ENCODE measurements around the gene EEF1B2.
A peak's percentile ranks its signal among the peaks of the same experiment; 100 is the strongest.
"Not testable (repeated sequence)": the region's sequence is repeated elsewhere in the genome, so short reads cannot be mapped to it uniquely, and the experiment has no call there.

EEF1B2 gene

GRCh38 chr2:206159346-206160124 is at the start of gene EEF1B2, which contains the start of gene NDUFS1:
TSS of gene EEF1B2 (plus strand) at chr2:206159895. CDS start at chr2:206159980, 85 bp downstream.
TSS of gene NDUFS1 (minus strand) at chr2:206159444. CDS start at chr2:206153678, 5,766 bp downstream.
- peak; percentile 99 for DNase-seq

DNA sequence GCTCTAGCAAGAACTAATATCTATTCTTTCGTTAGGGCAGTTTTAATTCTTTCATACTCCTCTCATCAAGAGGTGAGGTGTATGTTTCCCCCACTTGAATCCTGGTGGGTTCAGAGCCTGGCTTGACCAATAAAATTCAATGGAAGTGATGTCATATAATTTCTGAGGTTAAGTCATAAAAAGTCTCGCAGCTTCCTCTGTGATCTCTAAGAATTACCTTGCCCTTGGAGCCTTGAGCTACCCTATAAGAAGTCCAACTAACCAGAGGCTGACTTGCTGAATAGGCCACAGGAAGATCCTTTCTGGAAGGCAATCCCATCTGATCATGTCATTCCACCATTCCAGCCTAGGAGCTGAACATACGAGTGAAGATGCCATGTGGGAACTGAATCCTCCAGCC is 47.6 kb upstream of the EEF1B2 start:
- DNase-seq, result no peak

GRCh38 chr2:206112846-206113547 is 46.7 kb upstream of the EEF1B2 start:
- DNase-seq, result no peak

DNA sequence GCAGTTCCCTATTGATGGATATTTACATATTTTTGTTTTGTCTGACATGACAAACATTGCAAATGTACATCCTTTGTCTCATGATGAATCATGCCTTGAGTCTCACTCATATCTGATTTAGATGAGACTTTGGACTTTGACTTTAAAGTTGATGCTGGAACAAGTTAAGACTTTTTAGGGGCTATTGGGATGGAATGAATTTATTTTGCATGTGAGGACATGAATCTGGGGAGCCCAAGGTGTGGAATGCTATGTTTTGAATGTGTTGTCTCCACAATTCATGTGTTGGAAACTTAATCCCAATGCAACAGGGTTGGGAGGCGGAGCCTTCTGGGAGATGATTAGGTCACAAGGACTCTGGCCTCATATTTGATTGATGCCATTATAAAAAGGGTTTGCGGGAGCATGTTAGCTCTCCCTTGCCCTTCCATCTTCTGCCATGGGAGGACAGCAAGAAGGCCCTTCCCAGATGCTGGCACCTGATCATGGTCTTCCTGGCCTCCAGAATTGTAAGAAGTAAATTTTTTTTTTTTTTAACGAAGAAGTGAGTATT is 44.6 kb upstream of the EEF1B2 start:
- no peak for DNase-seq

- DNase-seq, result no peak
Observed at GRCh38 chr2:206116278-206116677, 43.4 kb upstream of the EEF1B2 start.

DNA sequence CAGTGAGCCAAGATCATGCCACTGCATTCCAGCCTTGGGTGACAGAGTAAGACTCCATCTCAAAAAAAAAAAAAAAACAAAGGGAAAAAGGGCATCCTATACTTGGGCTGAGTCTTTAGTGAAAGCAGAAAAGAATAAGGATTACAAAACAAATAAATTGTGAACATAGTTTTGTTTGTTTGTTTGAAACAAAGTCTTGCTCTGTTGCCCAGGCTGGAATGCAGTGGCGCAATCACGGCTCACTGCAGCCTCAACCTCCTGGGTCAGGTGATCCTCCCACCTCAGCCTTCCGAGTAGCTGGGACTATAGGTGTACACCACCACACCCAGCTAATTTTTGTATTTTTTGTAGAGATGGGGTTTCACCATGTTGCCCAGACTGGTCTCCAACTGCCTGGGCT is 37.1 kb upstream of the EEF1B2 start:
- not testable (repeated sequence) for DNase-seq

GRCh38 chr2:206125901-206126300 is 33.8 kb upstream of the EEF1B2 start:
- no peak for DNase-seq

GRCh38 chr2:206127656-206128055 is 32.0 kb upstream of the EEF1B2 start:
- no peak for DNase-seq

DNA sequence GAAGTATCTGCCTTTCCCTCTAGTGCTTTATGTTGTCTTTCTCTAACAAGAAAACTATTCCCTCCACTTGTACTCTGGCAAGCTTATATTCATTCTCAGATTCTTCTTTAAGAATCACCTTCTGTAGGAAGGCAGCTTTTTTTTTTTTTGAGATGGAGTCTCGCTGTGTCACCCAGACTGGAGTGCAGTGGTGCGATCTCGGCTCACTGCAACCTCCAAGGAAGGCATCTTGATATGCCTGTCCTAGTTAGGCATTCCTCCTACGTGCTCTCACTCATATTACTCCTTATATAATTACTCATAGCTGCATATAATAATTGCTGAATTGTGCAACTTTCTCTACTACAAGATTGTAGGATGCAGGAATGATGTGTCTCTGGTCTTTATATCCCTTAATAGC is 16.2 kb upstream of the EEF1B2 start:
- no peak for DNase-seq

DNA sequence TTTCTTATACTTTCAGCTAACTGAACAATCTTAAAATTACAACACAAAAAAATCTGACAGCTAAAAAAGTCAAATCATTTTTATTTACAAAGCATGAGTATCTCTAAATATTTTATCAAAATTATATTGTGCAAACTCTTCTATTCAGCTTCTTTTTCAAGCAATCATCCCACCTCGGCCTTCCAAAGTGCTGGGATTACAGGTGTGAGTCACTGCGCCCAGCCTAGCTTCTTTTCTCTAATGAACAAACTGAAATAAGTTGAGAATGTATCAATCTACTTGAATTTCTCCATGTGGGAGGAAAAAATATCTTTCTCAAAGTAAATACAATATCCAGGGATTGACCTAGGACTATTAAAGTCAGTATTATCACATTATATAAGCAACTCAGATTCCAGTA is 15.3 kb upstream of the EEF1B2 start:
- no peak for DNase-seq

DNA sequence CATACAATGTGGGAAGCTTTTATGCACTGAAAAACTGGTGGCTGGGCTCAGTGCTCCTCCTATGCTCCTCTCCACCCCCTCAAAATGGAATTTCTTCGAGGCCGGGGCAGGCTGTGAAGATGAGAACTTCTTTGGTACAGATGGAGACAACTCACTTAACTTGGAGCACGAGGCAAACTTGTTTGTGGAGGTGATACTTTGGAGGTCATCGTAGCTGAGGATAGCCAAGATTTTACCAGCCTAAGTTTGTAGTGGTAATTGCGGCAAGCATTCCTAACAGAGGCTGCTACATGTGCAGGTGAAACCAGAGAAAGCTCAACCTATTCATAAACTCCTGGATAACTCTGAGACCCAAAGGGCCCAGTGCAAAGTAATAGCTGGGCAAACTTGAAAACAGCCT is 14.0 kb upstream of the EEF1B2 start:
- DNase-seq, result no peak

GRCh38 chr2:206149330-206149729 is 10.4 kb upstream of the EEF1B2 start:
- DNase-seq, result no peak

- DNase-seq, result no peak
Observed at GRCh38 chr2:206150168-206150567, 9.5 kb upstream of the EEF1B2 start.

- DNase-seq, result no peak
Observed at GRCh38 chr2:206150631-206151030, 9.1 kb upstream of the EEF1B2 start.

DNA sequence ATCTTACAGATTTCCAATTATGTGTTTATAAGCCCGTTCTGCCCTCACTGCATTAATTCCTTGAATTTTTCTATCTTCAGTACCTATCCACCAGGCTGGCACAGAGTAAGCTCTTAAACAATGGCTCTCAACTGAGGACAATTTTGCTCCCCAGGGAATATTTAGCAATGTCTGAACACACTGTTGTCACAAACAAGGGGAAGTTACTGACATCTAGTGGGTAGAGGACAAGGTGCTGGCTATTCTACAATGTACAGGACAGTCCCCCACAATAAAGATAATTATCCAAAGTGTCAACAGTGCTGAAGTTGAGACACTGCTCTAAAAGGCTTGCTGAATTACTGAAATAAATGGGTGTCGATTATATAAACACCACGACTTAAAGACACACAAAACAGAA is 5.5 kb upstream of the EEF1B2 start:
- no peak for DNase-seq

GRCh38 chr2:206157014-206157413 is 2.7 kb upstream of the EEF1B2 start:
- not testable (repeated sequence) for DNase-seq

- peak; percentile 31 for DNase-seq
Observed at GRCh38 chr2:206158563-206159345, 941 bp upstream of the EEF1B2 start.

DNA sequence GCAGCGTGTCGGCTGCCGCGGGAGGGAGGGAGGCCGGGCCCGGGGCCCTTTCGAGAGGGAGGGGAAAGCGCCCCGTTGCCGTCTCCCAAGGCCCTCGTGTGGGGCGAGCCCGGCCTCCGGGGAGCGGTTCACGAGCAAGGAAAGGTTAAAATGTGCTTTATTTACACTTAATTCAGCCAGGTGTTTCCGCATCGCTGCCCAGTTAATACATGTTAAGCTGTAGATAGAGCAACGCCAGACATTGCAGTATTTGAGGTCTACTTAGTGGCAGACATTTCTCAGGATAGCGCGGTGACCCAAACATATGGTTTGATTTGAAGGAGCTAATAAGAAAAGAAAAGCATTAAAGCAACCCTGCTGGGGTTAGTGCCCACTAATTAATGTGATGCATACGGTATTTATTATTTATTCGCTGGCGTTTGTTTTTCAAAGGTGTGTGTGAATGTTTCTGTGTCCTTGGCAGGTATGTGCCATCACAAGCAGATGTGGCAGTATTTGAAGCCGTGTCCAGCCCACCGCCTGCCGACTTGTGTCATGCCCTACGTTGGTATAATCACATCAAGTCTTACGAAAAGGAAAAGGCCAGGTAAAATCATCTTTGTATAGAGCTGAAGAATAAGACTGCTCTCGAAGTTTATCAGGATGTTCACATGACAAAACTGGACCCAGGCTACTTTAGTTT is 571 bp downstream of the EEF1B2 start:
- DNase-seq, result peak; percentile 45

- no peak for DNase-seq
Observed at GRCh38 chr2:206160807-206161179, 1.1 kb downstream of the EEF1B2 start.

DNA sequence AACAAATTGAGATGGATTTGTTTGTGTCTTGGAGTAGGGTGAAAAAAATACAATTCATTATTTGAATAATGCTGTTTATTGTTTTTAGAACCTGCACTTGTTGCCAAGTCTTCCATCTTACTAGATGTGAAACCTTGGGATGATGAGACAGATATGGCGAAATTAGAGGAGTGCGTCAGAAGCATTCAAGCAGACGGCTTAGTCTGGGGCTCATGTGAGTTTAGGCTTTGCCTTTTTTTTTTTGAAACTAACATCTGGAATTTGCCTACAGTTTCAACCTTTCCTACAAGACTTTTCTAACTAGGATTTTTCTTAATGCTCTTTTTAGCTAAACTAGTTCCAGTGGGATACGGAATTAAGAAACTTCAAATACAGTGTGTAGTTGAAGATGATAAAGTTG is 2.7 kb downstream of the EEF1B2 start:
- not testable (repeated sequence) for DNase-seq

DNA sequence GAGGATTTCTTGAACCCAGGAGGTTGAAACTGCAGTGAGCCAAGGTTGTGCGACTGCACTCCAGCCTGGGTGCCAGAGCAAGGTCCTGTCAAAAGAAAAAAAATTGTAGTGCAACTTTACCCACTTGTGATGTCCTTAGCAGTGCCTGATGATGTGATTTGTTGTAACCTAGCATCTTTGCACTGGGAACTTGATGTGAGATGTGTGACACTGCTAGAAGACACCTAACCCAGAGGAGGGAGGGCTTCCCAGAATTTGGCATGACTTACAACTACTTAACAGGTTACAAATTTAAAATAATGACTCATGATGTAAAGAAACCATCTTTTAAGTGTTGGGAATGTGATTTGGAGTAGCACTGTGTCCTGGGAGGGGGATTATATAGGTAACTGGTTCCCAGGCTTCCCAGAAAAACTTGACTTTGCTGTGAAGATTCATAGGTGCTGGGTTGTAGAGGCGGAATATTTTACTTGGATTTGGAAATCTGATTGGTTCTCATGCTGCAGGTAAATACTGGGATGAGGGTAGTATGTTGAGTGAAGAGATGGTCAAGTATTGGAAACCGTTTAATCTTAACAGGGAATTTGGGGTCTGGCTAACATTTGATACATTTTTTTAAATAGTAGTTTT is 3.7 kb downstream of the EEF1B2 start:
- DNase-seq, result no peak

DNA sequence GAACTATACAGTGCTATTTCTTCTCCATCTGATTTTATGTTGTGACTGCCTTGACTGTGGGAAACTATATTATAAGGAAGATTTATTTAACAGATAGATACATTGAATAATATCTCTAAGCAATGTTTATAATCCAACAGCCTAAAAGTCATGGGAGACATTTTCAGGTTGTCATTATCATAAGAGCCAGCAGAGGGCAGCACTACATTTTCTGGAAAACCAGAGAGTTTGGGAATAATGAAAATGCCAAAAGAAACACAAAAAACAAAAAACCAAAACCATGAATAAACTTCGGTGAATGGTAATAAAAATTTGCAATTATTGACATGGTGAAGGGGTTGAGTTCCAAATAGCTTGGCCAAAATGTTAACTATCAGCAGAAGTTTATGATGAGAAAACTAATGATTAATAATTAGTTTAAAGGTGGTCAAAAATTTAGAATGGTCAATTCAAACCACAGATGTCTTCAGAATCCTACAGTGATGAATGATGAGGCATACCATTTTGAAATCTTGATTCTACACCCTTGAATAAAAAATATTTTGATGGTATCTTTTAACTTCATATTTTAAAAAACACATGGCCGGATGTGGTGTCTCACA is 4.7 kb downstream of the EEF1B2 start:
- peak; percentile 78 for DNase-seq
